Measurements from ENCODE around the gene PAK1.
"Not testable (repeated sequence)": the region's sequence is repeated elsewhere in the genome, so short reads cannot be mapped to it uniquely, and the experiment has no call there.

The PAK1 gene

DNA sequence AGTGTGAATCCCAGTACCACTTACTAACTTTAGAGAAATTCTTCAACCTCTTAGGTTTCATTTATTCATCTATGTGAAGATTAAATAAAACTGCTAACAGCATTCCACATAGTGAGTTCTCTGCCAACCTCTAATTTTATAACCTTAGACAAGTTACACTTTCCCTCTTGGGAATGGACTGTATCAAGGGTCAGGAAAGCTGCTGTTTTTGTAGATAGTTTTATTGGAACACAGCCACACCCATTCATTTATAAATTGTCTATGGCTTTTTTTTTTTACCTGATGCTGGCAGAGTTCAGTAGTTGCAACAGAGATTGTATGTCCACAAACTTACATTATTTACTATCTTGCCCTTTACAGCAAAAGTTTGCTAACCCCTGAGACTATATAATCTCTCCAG, 81.1 kb downstream of the PAK1 start:
- Mint-ChIP-seq H3K27ac (no peak overlapping the region), H3K27me3 (ENCODE audit: low read depth, poor library complexity) (no peaks in the 10 kb centered on the region), H3K9me3 (no peaks in the 10 kb centered on the region), H3K4me1 (no peaks in the 10 kb centered on the region), H3K36me3 (ENCODE audit: low read depth) (peaks cover 33% of the 10 kb centered on the region), H3K4me3 (no peak overlapping the region)
- TF ChIP-seq, protein P1, sequence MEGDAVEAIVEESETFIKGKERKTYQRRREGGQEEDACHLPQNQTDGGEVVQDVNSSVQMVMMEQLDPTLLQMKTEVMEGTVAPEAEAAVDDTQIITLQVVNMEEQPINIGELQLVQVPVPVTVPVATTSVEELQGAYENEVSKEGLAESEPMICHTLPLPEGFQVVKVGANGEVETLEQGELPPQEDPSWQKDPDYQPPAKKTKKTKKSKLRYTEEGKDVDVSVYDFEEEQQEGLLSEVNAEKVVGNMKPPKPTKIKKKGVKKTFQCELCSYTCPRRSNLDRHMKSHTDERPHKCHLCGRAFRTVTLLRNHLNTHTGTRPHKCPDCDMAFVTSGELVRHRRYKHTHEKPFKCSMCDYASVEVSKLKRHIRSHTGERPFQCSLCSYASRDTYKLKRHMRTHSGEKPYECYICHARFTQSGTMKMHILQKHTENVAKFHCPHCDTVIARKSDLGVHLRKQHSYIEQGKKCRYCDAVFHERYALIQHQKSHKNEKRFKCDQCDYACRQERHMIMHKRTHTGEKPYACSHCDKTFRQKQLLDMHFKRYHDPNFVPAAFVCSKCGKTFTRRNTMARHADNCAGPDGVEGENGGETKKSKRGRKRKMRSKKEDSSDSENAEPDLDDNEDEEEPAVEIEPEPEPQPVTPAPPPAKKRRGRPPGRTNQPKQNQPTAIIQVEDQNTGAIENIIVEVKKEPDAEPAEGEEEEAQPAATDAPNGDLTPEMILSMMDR (IDR thresholded peaks at IDR 0.05): no peak
- no peak for DNase-seq

DNA sequence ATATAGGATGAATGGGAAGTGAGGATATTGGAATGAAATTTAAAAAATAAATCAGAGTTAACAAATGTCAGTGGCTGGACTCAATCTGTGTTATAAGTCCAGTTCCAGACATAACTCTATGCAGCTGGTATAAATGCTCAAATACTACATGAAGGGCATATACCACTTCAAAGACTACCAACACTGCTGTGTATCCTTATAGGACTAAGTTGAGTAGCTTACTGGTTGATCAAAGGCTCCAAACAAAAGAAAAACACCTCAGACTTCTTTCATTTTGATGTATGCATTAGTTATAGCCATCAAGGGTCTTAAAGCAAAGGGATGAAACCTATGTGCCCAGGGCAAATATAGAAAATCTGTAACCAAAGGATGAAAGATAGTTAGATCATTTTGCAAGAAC, 86.2 kb downstream of the PAK1 start:
- Mint-ChIP-seq H3K36me3 (ENCODE audit: low read depth) (peaks cover 56% of the 10 kb centered on the region), H3K9me3 (no peaks in the 10 kb centered on the region), H3K4me1 (no peaks in the 10 kb centered on the region), H3K4me3 (no peak overlapping the region), H3K27me3 (ENCODE audit: low read depth, poor library complexity) (no peaks in the 10 kb centered on the region), H3K27ac (no peak overlapping the region)
- no peak for DNase-seq
- TF ChIP-seq, protein P1 (IDR thresholded peaks at IDR 0.05): no peak

DNA sequence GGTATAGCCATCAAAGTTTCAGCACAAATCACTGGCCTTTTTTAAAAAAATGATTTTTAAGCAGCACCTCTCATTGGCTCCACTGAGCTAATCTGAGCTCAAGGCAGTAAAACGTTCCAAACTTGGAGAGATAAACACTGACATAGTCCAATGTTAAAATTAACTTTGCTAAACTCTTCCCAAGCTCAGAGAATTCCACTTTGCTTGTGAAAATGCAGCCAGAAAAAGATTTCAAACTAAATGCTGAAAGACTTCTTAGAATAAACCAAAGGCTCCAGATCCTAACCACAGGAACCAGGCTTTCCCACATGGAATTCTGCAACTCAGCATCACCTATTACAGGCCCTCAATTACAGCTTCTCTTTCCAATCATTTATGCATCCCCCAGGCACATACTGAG, 87.7 kb downstream of the PAK1 start:
- H3K4me3 Mint-ChIP-seq: no peak overlapping the region
- TF ChIP-seq, protein P1 (IDR thresholded peaks at IDR 0.05): no peak
- H3K27me3 Mint-ChIP-seq (ENCODE audit: low read depth, poor library complexity): no peaks in the 10 kb centered on the region
- DNase-seq: no peak
- H3K4me1 Mint-ChIP-seq: peaks cover 7% of the 10 kb centered on the region
- H3K27ac Mint-ChIP-seq: no peak overlapping the region
- no peaks in the 10 kb centered on the region for H3K9me3 Mint-ChIP-seq
- H3K36me3 Mint-ChIP-seq (ENCODE audit: low read depth): peaks cover 46% of the 10 kb centered on the region

DNA sequence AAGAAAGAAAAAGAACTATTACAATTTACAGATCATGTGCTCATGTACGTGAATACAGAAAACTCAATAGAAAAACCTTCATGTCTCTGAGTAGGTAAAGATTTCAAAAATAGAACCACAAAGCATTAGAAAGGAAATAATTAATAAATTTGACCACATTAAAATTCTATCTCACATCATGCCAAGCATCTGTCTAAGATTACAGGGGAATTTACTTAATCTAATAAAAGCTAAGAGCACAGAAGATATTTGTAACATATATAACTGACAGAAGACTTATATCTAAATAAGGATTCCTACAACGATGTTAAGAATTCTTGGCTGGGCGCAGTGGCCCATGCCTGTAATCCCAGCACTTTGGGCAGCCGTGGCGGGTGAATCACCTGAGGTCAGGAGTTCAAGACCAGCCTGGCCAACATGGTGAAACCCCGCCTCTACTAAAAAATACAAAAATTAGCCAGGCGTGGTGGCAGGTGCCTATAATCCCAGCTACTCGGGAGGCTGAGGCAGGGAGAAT, 88.6 kb downstream of the PAK1 start:
- Mint-ChIP-seq H3K36me3 (ENCODE audit: low read depth) (peaks cover 39% of the 10 kb centered on the region), H3K4me1 (peaks cover 15% of the 10 kb centered on the region)
- DNase-seq; H3K27ac Mint-ChIP-seq; H3K27me3 Mint-ChIP-seq (ENCODE audit: low read depth, poor library complexity); H3K9me3 Mint-ChIP-seq; H3K4me3 Mint-ChIP-seq: not testable (repeated sequence)

DNA sequence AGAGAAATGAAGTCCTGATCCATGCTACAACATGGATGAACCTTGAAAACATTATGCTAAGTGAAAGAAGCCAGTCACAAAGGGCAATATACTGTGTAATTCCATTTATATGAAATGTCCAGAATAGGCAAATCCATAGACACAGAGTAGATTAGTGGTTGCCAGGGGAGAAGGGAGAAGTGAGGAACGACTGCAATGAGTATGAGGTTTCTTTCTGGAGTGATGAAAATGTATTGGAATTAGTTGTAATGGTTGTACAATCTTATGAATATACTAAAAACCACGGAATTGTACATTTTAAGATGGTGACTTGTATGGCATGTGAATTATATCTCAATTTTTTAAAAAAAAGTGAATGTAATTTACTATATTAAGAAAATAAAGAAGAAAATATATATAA, 89.3 kb downstream of the PAK1 start:
- peaks cover 39% of the 10 kb centered on the region for H3K36me3 Mint-ChIP-seq (ENCODE audit: low read depth)
- no peaks in the 10 kb centered on the region for H3K27me3 Mint-ChIP-seq (ENCODE audit: low read depth, poor library complexity)
- no peak overlapping the region for H3K27ac Mint-ChIP-seq
- no peak overlapping the region for H3K4me3 Mint-ChIP-seq
- TF ChIP-seq, protein P1 (IDR thresholded peaks at IDR 0.05): no peak
- no peak for DNase-seq
- H3K4me1 Mint-ChIP-seq: peaks cover 15% of the 10 kb centered on the region
- no peaks in the 10 kb centered on the region for H3K9me3 Mint-ChIP-seq

DNA sequence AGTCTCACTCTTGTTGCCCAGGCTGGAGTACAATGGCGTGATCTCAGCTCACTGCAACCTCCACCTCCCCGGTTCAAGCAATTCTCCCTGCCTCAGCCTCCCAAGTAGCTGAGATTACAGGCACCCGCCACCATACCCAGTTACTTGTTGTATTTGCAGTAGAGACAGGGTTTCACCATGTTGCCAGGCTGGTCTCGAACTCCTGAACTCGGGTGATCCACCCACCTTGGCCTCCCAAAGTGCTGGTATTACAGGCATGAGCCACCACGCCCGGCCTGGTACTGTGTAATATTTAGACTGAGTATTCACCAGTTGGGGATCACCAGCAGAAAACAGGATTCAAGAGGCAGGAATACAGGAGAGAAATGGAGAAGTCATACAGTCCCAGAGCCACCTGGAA, 90.5 kb downstream of the PAK1 start:
- DNase-seq; H3K9me3 Mint-ChIP-seq; H3K27ac Mint-ChIP-seq; H3K27me3 Mint-ChIP-seq (ENCODE audit: low read depth, poor library complexity); H3K4me3 Mint-ChIP-seq: not testable (repeated sequence)
- peaks cover 15% of the 10 kb centered on the region for H3K4me1 Mint-ChIP-seq
- peaks cover 38% of the 10 kb centered on the region for H3K36me3 Mint-ChIP-seq (ENCODE audit: low read depth)

DNA sequence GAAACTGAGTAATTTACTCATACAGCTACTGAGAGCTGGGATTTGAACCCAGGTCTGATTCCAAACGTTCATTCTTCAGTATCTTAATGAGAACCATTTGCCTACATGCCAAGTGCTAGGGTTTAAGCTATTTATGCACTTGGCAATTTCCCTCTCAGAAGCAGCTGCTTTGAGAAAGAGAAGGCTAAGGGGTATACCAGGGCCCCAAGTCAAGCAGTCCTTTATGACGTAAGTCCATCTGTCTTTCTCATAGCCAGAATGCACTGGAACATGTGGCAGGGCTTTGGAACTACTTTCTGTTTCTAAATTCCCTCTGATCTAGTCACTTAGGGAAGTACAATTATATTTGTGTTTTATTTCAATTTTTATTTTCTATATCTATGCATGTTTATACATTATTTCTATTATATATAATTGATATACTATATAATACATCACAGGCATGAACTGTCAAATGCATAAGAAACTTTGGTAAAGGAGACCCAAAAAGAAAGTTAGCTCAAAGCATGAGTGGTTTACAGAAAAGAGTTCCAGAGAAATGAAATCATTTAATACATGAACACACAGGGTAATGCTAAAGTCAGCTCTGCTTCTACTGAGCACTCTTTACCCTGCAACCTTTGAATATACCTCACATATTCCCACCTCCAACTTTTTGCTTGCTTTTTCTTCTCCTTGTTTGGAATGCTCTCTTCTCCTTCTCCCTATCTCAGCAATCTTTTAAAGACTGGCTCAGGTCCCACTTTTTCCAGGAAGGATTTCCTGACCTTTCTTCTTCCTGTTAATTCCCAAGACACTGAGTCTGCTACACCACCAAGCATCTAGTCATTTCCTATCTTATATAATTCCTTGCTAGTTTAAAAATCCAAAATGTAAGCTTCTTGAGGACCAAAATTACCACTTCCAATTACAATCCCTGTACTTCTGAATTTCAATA, 91.9 kb downstream of the PAK1 start:
- peaks cover 40% of the 10 kb centered on the region for H3K36me3 Mint-ChIP-seq (ENCODE audit: low read depth)
- peaks cover 15% of the 10 kb centered on the region for H3K4me1 Mint-ChIP-seq
- H3K9me3 Mint-ChIP-seq: no peaks in the 10 kb centered on the region
- no peak overlapping the region for H3K27ac Mint-ChIP-seq
- H3K27me3 Mint-ChIP-seq (ENCODE audit: low read depth, poor library complexity): no peaks in the 10 kb centered on the region
- TF ChIP-seq, protein P1 (IDR thresholded peaks at IDR 0.05): no peak
- no peak for DNase-seq
- no peak overlapping the region for H3K4me3 Mint-ChIP-seq
